K562 (cell line): ENCODE measurements around the gene STARD6. TPM values are rescaled to one million over a fixed set of nuclear protein-coding genes. Genes with fewer than 3 reads are reported as not detected.

ENCODE experiments used
- ATAC-seq: fragments of 200-7000 bp; cut with Tn5 transposase; 3 replicates; pipeline ENCODE4 v1.9.1; 2020; ENCODE audit warnings: moderate library complexity
- Bru-seq: library from RNA; stranded (reverse); fragments of 400-500 nt; gene quantifications from one replicate; lab custom pipeline; 2021; lab: Mats Ljungman, UMichigan
- BruChase-seq, 2 experiments: library from RNA; stranded (reverse); fragments of 400-500 nt; gene quantifications; one replicate each; lab custom pipeline; 2021; lab: Mats Ljungman, UMichigan
- BruUV-seq: library from RNA; stranded (reverse); fragments of 400-500 nt; replicated peaks from 2 replicates; lab custom pipeline; 2021; lab: Mats Ljungman, UMichigan
- CTCF ChIA-PET: fragments of 300-600 bp; formaldehyde crosslinking; extraction: SDS; loops from one replicate; lab custom pipeline; 2021; ENCODE audit warnings: low intra/inter-chr PET ratio; lab: Yijun Ruan, JAX
- POLR2A ChIA-PET: fragments of 300-600, 350-650 bp; sonication (Branson Sonifier 250); formaldehyde crosslinking; extraction: SDS; loops from one replicate; lab custom pipeline; 2021; ENCODE audit warnings: antibody characterized with exemption, inconsistent platforms; lab: Yijun Ruan, JAX
- DNase-seq, 4 experiments: peaks; one replicate each; pipeline versions ENCODE4 v3.0.0 to v3.0.0-alpha.2; 2011 to 2018; ENCODE audit warnings: low spot score in 3 of 4, mixed read lengths in 3 of 4; ENCODE audit errors: extremely low read depth in 1 of 4
- FAIRE-seq: peaks from 2 replicates; lab custom pipeline; 2011; peaks lifted over from hg19 to GRCh38; lab: Jason Lieb, UNC
- H2AFZ ChIP-seq: 2 replicates; pipeline ENCODE4 v1.6.0; 2011; ENCODE audit warnings: low read depth, low read length, control low read depth, inconsistent platforms
- H3K27ac ChIP-seq: fragments of 200-600 bp; 3 replicates; pipeline ENCODE4 v1.8.0; 2011; ENCODE audit warnings: low read depth, mild to moderate bottlenecking, control low read depth, inconsistent platforms, low read length, moderate library complexity, mixed read lengths; ENCODE audit errors: extremely low read depth
- H3K27me3 ChIP-seq, 2 experiments: fragments of 300-600 bp in 1 of 2; 2 replicates in 1 of 2; 3 replicates in 1 of 2; pipeline versions ENCODE4 v1.6.0 to v1.8.0; 2011; ENCODE audit warnings: inconsistent platforms in 2 of 2, low read length in 2 of 2, mild to moderate bottlenecking in 1 of 2, mixed read lengths in 1 of 2, moderate library complexity in 1 of 2; ENCODE audit not compliant: control insufficient read depth in 2 of 2, insufficient read depth in 2 of 2
- H3K36me3 ChIP-seq: fragments of 300-600 bp; 3 replicates; pipeline ENCODE4 v1.8.0; 2011; ENCODE audit warnings: mild to moderate bottlenecking, low read length, inconsistent platforms; ENCODE audit not compliant: control insufficient read depth, insufficient read depth
- H3K4me1 ChIP-seq, 2 experiments: fragments of 200-600 bp in 1 of 2; replicated peaks in 1 of 2; 2 replicates in 1 of 2; 3 replicates in 1 of 2; pipeline versions ENCODE4 v1.5.1 to v1.8.0; 2011; ENCODE audit warnings: inconsistent platforms in 2 of 2, low read length in 2 of 2, mild to moderate bottlenecking in 1 of 2, mixed read lengths in 1 of 2, moderate library complexity in 1 of 2; ENCODE audit not compliant: control insufficient read depth in 2 of 2, insufficient read depth in 2 of 2
- H3K4me2 ChIP-seq: 2 replicates; pipeline ENCODE4 v1.6.1; 2011; ENCODE audit warnings: low read length, control low read depth, inconsistent platforms, mixed read lengths; ENCODE audit not compliant: insufficient read depth
- H3K4me3 ChIP-seq: fragments of 200-600 bp; sonication (generic), shearing (Covaris generic); 2 replicates; pipeline ENCODE4 v1.5.1; 2016; ENCODE audit warnings: control low read depth, inconsistent platforms
- H3K79me2 ChIP-seq: fragments of 200-600 bp; 3 replicates; pipeline ENCODE4 v1.8.0; 2011; ENCODE audit warnings: low read length, inconsistent platforms; ENCODE audit not compliant: control insufficient read depth, insufficient read depth
- H3K9ac ChIP-seq, 2 experiments: 2 replicates each; pipeline versions ENCODE4 v1.6.0 to v1.6.1; 2011; ENCODE audit warnings: low read depth in 2 of 2, low read length in 2 of 2, control low read depth in 1 of 2, inconsistent platforms in 1 of 2, mild to moderate bottlenecking in 1 of 2, mixed read lengths in 1 of 2; ENCODE audit not compliant: insufficient read depth in 1 of 2
- H3K9me1 ChIP-seq: one replicate; pipeline ENCODE4 v1.6.0; 2011; ENCODE audit warnings: inconsistent platforms, mild to moderate bottlenecking, low read length, moderate library complexity; ENCODE audit not compliant: control insufficient read depth, insufficient read depth
- H3K9me3 ChIP-seq: replicated peaks from 2 replicates; pipeline ENCODE4 v1.5.1; 2011; ENCODE audit warnings: low read depth, low read length, inconsistent platforms; ENCODE audit not compliant: control insufficient read depth, insufficient read depth
- H4K20me1 ChIP-seq: replicated peaks from 2 replicates; pipeline ENCODE4 v1.6.1; 2011; ENCODE audit warnings: low read length, inconsistent platforms, mixed read lengths; ENCODE audit not compliant: control insufficient read depth, insufficient read depth
- EWSR1 ChIP-seq: fragments of 450-650 bp; IDR thresholded peaks from 2 replicates; pipeline ENCODE4 v1.6.1; 2018; ENCODE audit warnings: borderline replicate concordance, mild to moderate bottlenecking, low read depth, moderate library complexity; ENCODE audit not compliant: partially characterized antibody
- FOXK2 ChIP-seq, 2 experiments: fragments of 450-650 bp; IDR thresholded peaks in 1 of 2; conservative IDR thresholded peaks in 1 of 2; 2 replicates each; pipeline ENCODE4 v1.6.1; 2016; ENCODE audit warnings: low read depth in 2 of 2, mild to moderate bottlenecking in 1 of 2
- GATA2 ChIP-seq: sonication (generic); formaldehyde crosslinking; IDR thresholded peaks from 2 replicates; pipeline ENCODE4 v1.4.0; 2020; ENCODE audit warnings: mild to moderate bottlenecking, missing genetic modification reagents
- HNRNPK ChIP-seq: fragments of 200-400 bp; formaldehyde crosslinking; IDR thresholded peaks from one replicate; pipeline ENCODE4 v1.6.1; 2018; ENCODE audit warnings: mild to moderate bottlenecking, low read depth, low read length; ENCODE audit not compliant: poor library complexity, severe bottlenecking
- LEF1 ChIP-seq: fragments of 450-650 bp; IDR thresholded peaks from 2 replicates; pipeline ENCODE4 v1.6.1; 2016; ENCODE audit warnings: mild to moderate bottlenecking
- MAFK ChIP-seq: IDR thresholded peaks from 2 replicates; pipeline ENCODE4 v1.6.1; 2011; ENCODE audit warnings: low read length, improper control_type of control experiment
- MECOM ChIP-seq: fragments of 250-450 bp; sonication (Bioruptor Pico); IDR thresholded peaks from 2 replicates; pipeline ENCODE4 v1.8.0; 2022; ENCODE audit warnings: inconsistent platforms
- PCBP1 ChIP-seq: fragments of 200-400 bp; formaldehyde crosslinking; IDR thresholded peaks from 2 replicates; pipeline ENCODE4 v1.6.1; 2018; ENCODE audit warnings: mild to moderate bottlenecking, low read depth, low read length; ENCODE audit not compliant: poor library complexity, severe bottlenecking
- POLR2A ChIP-seq: fragments of 450-650 bp; conservative IDR thresholded peaks from 2 replicates; pipeline ENCODE4 v1.6.1; 2016
- POLR3G ChIP-seq: IDR thresholded peaks from 2 replicates; pipeline ENCODE4 v1.6.1; 2011; ENCODE audit not compliant: insufficient read length, insufficient replicate concordance; ENCODE audit errors: extremely low read depth
- PRDM10 ChIP-seq: fragments of 450-650 bp; IDR thresholded peaks from 2 replicates; pipeline ENCODE4 v1.6.1; 2018; ENCODE audit not compliant: partially characterized antibody
- PRMT5 ChIP-seq: sonication (generic); formaldehyde crosslinking; IDR thresholded peaks from 2 replicates; pipeline ENCODE4 v1.5.0; 2020; ENCODE audit warnings: missing genetic modification reagents
- ZNF354B ChIP-seq: fragments of 250-450 bp; sonication (Bioruptor Pico); IDR thresholded peaks from 2 replicates; pipeline ENCODE4 v1.4.0; 2020
- ZNF57 ChIP-seq: fragments of 450-650 bp; formaldehyde crosslinking; IDR thresholded peaks from 2 replicates; pipeline ENCODE4 v1.4.0; 2020; ENCODE audit warnings: mild to moderate bottlenecking, moderate library complexity
- WGBS: fragments of 100-300 bp; shearing (Covaris generic); methylation state at CpG from one replicate; pipeline ENCODE4 v1.1.6; 2016; ENCODE audit warnings: low coverage, mixed read lengths; ENCODE audit not compliant: insufficient coverage; ENCODE audit errors: missing lambda C conversion rate; 5-methylcytosine and 5-hydroxymethylcytosine counted together
- in situ Hi-C: fragments of 300-500 bp; cut with MboI; formaldehyde crosslinking; loops from 4 replicates; pipeline ENCODE4 v1.15.0; 2018; ENCODE audit warnings: inconsistent platforms, mixed read lengths
- intact Hi-C: fragments of 100-400 bp; cut with micrococcal nuclease; formaldehyde crosslinking; loops from 2 replicates; pipeline ENCODE4 v1.14.2; 2022
- long read RNA-seq, 3 experiments: library from polyadenylated mRNA in 2 of 3; library from RNA in 1 of 3; unstranded in 2 of 3; stranded (forward) in 1 of 3; transcript quantifications; one replicate each; pipeline ENCODE4 v2.0.0, GENCODE V29; 2019 to 2022
- polyA minus RNA-seq, 3 experiments: library from RNA; depleted of rRNA, polyadenylated mRNA; stranded (reverse); fragments of >200 nt; gene quantifications; 2 replicates each; pipeline ENCODE4 v1.2.3, GENCODE V29; 2011
- polyA plus RNA-seq, 8 experiments: library from polyadenylated mRNA; depleted of rRNA in 4 of 8; stranded (reverse) in 5 of 8; unstranded in 3 of 8; fragments of >200 nt; fragmentation: Nextera tagmentation in 2 of 8; fragmentation: Illumina TruSeq in 1 of 8; extraction: Ambion mirVana in 2 of 8; extraction: Trizol in 1 of 8; gene quantifications; 2 replicates each; pipeline versions ENCODE4 v1.2.1 to v1.2.3, GENCODE V29; 2011 to 2014; ENCODE audit warnings: inconsistent platforms in 1 of 8, missing spikeins in 1 of 8
- total RNA-seq, 7 experiments: library from RNA; depleted of rRNA in 6 of 7; stranded (reverse); fragments of >200 nt in 6 of 7; fragmentation: Illumina TruSeq in 2 of 7; extraction: Trizol in 2 of 7; gene quantifications; 2 replicates each; pipeline versions ENCODE4 v1.2.1 to v1.2.3, GENCODE V29; 2011 to 2021; ENCODE audit warnings: low replicate concordance in 1 of 7

Gene STARD6
- not detected in 2 replicates for total RNA-seq (2011; cell fraction: chromatin; rRNA removed; ENCODE audit: low replicate concordance)
- not detected in 2 replicates for total RNA-seq (2011; cell fraction: nucleolus; rRNA removed)
- total RNA-seq (2011; cell fraction: nucleoplasm; rRNA removed), result not detected in 2 replicates
- total RNA-seq (2014; rRNA removed) (not detected in 2 replicates), total RNA-seq (2014; rRNA removed; fragmentation: Illumina TruSeq; extraction: Trizol) (not detected in 2 replicates), total RNA-seq (2015; rRNA removed; fragmentation: Illumina TruSeq; extraction: Trizol) (not detected in 2 replicates), total RNA-seq (2021) (not detected in 2 replicates), polyA plus RNA-seq (2011; rRNA removed) (not detected in 2 replicates), polyA plus RNA-seq (2014; fragmentation: Illumina TruSeq; extraction: Trizol) (not detected in 2 replicates), polyA plus RNA-seq (2014; fragmentation: Nextera tagmentation; extraction: Ambion mirVana) (under 1 TPM; 0.11 to 0.15 TPM), polyA plus RNA-seq (2014; rRNA removed) (not detected in 2 replicates), polyA minus RNA-seq (2011; rRNA and poly(A)+ RNA removed) (not detected in 2 replicates), Bru-seq, nascent RNA (percentile 37 among the genes with signal in this experiment), BruChase-seq, experiment 1, labeled RNA remaining after a 2-hour chase (percentile 18 among the genes with signal in this experiment), BruChase-seq, experiment 2, labeled RNA remaining after a 6-hour chase (percentile 18 among the genes with signal in this experiment)
- polyA plus RNA-seq (2011; cell fraction: cytosol; rRNA removed), result not detected in 2 replicates
- polyA plus RNA-seq (2011; cell fraction: nucleus; rRNA removed), result not detected in 2 replicates
- polyA plus RNA-seq (2012), result 0.10 TPM in 1 of 2 replicates, not detected in the other
- polyA minus RNA-seq (2011; cell fraction: cytosol; rRNA and poly(A)+ RNA removed), result not detected in 2 replicates
- polyA minus RNA-seq (2011; cell fraction: nucleus; rRNA and poly(A)+ RNA removed), result not detected in 2 replicates
- long read RNA-seq, experiment 1, partial matches to known transcripts, result 0 of 1 reads
- long read RNA-seq, experiment 1, other reads (novel, unspliced or antisense), result 0 of 1 reads
- long read RNA-seq, experiment 2, result 0 reads
- long read RNA-seq, experiment 3, result 0 reads

- 1% methylated on average over 43 of the region's 62 CpGs for WGBS
- ChIA-PET CTCF (no interaction called here), POLR2A (interaction anchor here (0.5 to 1.0 kb wide), 7 partner anchors 8 to 495 kb away, joined by 3 to 6 read pairs (median 3); no protein-coding TSS in a partner anchor)
- Histone ChIP-seq H3K9me1 (no peaks in the 10 kb centered on the region), H2AFZ (peak within 1 kb of the TSS; percentile 89), H3K79me2 (peaks cover 23% of the 10 kb centered on the region), H3K9ac (peak within 1 kb of the TSS; percentile 84 to 98), H4K20me1 (no peaks in the 10 kb centered on the region), H3K4me1 (peaks cover 2 to 7% of the 10 kb centered on the region in 2 experiments; a peak in 3 of 5 replicates), H3K4me2 (peak within 1 kb of the TSS; percentile 90), H3K27ac (peak within 1 kb of the TSS; percentile 84), H3K36me3 (peaks cover 17% of the 10 kb centered on the region; the same call in 1 of the 3 replicates), H3K27me3 (no peaks in the 10 kb centered on the region), H3K9me3 (no peaks in the 10 kb centered on the region; the same call in 1 of the 2 replicates), H3K4me3 (peak within 1 kb of the TSS; percentile 83)
- in situ Hi-C loops, result no loop called here
- BruUV-seq, result no TSS peak
- FAIRE-seq (peak; percentile 79), DNase-seq (peak; percentile 90 to 91 (median 90)), ATAC-seq (peak; percentile 93)
- intact Hi-C loops, result loop anchor here (5.0 kb wide), 1 partner anchor 34 kb away; no protein-coding TSS in a partner anchor
- TF ChIP-seq POLR3G, result no peak
- no peak for TF ChIP-seq GATA2 (CRISPR knock-in tag)
- TF ChIP-seq POLR2A, result peak; percentile 85
- TF ChIP-seq MECOM, result no peak
- no peak for TF ChIP-seq MAFK
- no peak for TF ChIP-seq EWSR1
- peak; percentile 36 for TF ChIP-seq PCBP1
- TF ChIP-seq PRMT5, result no peak
- no peak for TF ChIP-seq ZNF57
- TF ChIP-seq HNRNPK, result no peak
- TF ChIP-seq ZNF354B (CRISPR knock-in tag), result no peak
- TF ChIP-seq LEF1, result no peak
- peak in 1 of 2 experiments; percentile 58; a peak in 1 of 4 replicates for TF ChIP-seq FOXK2 (conservative IDR thresholded peaks at IDR 0.05 in 1 of 2, IDR thresholded peaks at IDR 0.05 in 1 of 2; ENCODE audit: low read depth in 2 of 2)
- TF ChIP-seq PRDM10, result peak; percentile 31
Observed at GRCh38 chr18:54357660-54358494, at the start of gene STARD6, which contains the start of gene C18orf54. Gene STARD6 (minus strand): TSS chr18:54357858. CDS start chr18:54354573, 3,285 bp downstream. Gene C18orf54 (plus strand): TSS chr18:54357906. CDS start chr18:54360573, 2,667 bp downstream.
